HG02852 (cell line): Measurements from ENCODE around the gene NRN1L.

Experiments used
- ATAC-seq: cut with Tn5 transposase; IDR thresholded peaks from one replicate; pipeline ENCODE4 v1.9.1; 2021; ENCODE audit warnings: mild to moderate bottlenecking, moderate library complexity; ENCODE audit not compliant: unreplicated experiment

The NRN1L gene

DNA sequence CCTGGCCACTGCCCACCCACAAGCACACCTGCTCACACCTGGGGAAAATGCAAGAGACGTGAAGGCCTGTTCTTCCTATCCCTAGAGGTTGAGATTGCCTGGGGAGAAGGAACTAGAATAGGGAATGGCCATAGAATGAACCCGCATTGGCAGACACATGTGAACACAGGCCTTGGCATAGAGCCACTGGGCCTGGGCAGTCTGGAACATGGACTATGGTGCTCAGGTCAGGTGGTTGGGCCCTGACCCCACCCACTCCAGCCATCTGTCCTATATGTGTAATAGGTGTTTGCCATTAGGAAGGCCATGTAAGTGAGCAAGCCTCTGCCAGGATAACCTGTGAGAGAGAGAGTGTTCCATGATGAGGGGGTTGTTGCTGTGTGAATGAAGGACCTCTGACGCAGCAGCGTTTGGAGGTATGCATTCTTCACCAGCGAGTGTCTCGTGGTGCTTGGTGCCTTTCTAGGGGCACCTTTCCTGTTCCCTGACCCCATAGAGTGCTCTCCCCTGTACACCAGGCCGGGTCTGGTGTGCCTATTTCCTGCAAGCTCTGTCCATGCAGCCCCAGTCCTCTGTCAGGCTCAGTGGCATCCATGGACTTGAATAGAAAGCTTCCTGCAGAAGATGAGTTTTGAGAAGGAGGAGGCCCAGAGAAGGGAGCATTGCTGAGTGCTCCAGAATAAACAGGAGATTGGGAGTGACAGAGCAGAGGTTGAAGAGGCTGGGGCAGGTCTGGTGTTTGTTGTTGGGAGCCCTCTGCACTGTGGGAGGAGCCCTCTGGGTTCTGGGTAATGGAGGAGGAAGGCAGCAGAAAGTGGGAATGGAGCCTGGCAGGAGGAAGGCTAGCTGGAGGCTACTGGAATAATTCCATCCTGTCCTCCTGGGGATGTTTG, 31.4 kb downstream of the NRN1L start:
- no peak for ATAC-seq

DNA sequence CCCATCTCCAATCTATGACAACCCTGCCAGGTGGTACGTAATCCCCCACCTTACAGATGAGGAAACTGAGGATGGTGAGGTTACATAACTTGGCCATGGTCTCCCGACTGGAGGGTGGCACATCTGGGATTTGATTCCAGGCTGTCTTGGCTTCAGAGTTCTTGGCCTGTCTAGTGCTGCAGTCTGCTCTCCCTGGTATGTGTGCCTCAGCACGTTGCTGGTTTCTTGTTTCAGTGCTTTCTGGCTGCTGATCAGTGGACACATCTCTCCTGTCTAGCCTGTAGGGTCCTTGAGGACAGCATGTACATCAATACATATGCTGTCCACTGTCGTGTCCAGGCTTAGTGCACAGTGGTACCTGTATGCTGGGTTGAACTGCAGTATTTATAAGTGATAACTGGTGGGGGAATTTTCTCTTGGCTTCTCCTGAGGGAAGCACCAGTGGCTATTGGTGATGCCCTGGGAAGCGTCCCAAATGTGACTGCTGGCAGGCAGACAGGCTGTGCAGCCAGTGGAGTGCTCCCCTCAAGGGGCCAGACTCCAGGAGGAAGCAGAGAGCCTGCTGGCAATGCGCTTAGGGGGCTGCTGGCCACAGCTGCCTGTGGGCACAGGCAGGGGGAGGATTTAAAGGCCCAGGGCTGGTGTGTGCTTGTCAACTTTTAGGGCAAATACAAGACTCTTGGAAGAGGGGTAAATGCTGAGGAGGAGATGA, 32.6 kb downstream of the NRN1L start:
- no peak for ATAC-seq

DNA sequence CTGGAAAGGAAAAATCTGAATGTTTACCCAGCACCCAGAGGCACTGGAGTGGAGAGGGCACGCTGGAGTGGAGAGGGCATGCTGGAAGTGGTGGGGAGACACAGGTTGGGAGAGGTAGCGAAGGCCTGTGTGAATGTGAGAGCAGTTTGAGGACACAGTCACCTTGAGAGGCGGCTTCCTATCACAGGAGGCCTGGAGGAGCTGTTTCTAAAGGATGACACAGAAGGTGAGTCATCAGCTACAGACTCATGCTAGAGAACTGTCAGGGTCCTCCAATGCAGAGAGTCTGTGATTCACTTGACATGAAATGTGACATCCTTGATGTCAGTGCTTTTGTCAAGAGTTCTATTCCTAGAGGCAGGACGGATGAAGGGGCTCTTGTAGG, 33.2 kb downstream of the NRN1L start:
- no peak for ATAC-seq

DNA sequence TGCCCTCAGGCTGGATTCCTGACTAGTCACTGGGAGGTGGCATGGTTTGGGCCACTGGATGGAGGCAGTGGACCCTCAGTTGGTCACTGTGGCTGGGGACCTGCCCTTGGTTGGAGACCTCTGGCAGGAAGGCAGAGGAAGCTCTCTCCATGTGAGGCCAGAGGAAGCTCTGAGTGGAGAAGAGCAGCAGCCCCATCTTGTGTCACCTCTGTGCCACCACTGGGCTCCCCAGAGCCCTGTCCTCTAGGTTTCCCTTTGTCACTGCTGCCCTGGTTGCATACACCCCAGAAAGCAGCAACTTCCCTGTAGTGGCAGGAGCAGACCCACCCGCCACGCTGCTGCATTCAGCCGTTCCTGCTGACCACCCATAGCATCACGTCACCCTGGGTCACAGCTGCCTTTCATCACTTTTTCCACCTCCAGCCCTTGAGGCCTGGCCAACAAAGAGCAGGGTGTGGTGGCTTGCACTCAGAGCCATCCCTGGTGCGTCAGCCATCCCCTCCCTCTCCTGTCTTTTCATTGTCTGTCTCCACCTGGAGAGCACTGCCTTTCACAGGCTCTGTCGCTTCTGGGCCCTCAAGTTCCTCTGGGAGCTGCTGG, 35.0 kb downstream of the NRN1L start:
- no peak for ATAC-seq

DNA sequence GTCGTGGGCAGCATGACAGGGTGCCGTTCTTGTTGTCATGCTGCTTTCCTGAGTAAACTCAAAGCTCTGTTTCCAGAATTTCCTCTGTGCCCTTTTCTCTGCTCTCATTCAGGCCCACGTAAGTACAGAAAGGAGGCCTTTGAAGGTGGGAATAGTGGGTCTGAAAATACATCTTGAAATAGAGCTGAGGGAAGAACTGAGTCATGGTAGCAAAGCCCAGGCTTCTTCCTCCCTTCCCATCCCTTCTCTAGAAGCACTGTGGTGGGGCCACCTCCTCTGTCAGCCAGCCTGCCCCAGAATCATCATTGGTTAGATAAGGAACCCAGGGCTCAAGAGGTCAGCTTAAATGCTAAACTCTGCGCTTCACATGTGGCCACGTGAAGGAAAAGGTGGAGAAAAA, 37.5 kb downstream of the NRN1L start:
- no peak for ATAC-seq

DNA sequence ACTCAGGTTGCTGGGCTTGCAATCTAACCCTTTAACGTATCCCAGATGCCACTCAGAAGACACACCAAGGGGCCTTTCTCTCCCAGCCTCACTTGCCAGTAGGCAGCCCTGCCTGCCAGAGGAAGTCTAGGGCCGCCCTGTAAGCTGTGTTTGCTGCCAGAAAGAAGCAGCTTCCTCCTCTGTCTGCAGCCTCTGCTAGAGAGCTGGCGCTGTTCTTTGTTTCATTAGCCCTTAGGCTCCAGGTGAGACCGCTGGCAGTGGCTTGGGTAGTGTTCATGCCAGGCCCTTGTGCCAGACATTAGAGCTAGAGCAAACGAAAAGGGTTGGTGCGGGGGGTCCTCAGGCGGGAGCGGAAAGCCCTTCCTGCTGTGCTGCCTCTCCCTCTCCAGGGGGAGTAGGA, 38.1 kb downstream of the NRN1L start:
- no peak for ATAC-seq

DNA sequence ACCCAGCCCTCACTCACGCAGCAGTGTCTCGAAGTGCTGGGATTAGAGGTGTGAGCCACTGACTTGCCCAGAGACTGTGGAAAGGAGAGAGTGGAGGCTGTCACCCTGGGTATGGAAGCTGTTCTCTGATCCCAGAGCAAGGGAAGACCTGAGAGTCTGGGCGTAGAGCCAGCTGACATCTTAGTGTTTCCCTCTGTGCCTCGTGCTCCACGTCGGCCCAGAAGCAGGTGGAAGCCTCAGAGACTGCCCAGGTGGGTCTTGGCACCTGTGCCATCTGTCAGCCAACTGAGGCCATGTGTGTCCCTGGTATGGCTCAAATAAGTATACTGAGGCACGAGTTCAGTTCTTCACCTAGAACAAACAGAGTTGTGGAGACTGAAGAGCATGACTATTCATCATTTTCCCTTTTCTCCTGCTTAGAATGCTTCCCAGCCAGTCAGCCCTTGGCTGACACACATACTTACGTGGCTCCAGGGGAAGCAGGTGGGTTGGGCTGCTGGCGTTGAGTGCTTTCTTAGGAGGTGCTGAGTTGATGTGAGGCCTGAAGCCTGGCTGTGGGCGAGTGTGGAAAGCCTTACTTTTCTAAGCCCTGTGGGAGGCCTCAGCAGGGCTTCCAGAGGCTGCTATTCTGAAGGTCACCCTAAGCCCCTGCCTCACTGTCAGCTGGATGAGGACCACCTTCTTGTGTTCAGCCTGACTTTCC, 38.9 kb downstream of the NRN1L start:
- ATAC-seq: no peak

DNA sequence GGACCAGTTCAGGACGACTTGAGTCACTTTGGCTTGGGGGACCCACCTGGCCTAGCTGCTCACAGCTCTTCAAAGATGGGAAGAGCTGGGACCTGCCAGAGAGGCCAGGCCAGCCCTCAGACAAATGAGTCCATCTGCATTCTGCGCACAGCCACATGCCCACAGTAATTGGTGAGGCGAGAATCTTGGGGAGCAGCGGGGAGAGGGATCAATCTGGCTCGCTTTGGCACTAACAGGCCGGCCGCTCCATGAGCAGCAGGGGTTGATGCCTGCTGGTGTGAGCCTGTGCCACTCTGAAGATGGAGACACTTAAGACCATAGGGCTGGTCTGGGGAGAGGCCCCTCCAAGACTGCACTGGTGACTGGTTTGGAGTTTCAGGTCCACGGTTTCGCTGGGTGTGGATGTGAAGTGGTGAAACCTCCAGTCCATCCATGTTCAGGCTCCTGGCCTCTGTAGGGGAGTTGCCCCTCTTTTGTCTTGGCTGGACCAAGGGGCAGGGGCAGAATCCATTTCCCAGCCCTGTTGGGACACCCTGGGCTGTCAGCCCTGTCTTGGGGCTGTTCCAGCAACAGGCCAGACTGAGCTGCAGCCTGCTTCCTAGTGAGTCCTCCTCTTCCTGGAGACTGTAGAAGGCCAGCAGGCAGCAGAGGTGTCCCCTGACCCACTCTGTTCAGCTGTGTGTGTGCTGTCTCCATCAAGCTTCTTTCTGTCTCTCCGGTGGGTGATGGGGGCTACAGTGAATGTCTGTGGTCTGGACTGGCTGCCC, 39.6 kb downstream of the NRN1L start:
- ATAC-seq: no peak

DNA sequence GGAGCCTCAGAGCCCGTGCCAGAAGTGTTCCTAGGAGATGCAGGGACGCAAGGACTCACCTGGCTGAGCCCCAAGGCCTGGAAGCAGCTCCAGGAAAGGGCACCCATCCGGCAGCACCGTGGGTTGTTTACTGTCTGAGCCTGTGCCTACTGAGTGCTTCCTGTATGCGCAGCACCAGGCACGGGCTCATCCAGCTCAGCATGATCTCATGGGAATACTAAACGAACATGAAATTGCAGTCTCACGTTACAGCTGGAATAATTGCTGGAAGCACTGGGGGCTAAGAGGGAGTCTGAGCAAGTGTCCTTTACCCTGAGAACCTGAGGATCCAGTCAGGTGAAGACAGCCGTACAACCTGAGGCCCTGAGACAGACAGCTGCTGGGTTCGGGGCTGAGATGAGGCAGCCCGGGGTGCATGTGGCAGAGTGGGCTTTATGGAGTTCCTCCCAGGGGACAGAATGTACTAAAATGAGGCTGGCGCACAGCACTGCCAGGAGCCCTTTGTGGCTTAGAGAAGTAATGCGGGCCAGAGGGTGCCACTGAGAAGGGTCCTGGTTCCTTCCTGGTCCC, 41.6 kb downstream of the NRN1L start:
- ATAC-seq: no peak

DNA sequence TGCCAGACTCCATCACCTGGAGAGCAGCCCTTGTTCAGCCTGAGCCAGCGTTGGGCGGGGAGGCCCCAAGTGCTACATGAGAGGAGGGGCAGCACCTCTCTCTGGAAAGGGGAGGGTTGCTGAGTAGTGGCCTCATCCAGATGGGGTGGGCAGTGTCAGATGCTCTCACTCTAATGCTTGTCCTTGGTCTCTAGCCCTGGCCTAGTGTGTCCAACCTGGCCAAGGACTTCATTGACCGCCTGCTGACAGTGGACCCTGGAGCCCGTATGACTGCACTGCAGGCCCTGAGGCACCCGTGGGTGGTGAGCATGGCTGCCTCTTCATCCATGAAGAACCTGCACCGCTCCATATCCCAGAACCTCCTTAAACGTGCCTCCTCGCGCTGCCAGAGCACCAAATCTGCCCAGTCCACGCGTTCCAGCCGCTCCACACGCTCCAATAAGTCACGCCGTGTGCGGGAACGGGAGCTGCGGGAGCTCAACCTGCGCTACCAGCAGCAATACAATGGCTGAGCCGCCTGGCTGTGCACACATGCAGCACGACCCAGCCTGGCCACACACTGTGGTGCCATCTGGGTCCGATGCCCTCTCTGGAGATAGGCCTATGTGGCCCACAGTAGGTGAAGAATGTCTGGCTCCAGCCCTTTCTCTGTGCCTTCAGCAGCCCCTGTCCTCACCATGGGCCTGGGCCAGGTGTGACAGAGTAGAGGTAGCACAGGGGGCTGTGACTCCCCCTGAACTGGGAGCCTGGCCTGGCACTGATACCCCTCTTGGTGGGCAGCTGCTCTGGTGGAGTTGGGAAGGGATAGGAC, 42.7 kb downstream of the NRN1L start:
- ATAC-seq: no peak

DNA sequence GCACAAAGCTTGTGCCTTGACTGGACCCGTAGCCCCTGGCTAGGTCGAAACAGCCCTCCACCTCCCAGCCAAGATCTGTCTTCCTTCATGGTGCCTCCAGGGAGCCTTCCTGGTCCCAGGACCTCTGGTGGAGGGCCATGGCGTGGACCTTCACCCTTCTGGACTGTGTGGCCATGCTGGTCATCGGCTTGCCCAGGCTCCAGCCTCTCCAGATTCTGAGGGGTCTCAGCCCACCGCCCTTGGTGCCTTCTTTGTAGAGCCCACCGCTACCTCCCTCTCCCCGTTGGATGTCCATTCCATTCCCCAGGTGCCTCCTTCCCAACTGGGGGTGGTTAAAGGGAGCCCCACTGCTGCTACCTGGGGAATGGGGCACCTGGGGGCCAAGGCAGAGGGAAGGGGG, 43.5 kb downstream of the NRN1L start:
- no peak for ATAC-seq

DNA sequence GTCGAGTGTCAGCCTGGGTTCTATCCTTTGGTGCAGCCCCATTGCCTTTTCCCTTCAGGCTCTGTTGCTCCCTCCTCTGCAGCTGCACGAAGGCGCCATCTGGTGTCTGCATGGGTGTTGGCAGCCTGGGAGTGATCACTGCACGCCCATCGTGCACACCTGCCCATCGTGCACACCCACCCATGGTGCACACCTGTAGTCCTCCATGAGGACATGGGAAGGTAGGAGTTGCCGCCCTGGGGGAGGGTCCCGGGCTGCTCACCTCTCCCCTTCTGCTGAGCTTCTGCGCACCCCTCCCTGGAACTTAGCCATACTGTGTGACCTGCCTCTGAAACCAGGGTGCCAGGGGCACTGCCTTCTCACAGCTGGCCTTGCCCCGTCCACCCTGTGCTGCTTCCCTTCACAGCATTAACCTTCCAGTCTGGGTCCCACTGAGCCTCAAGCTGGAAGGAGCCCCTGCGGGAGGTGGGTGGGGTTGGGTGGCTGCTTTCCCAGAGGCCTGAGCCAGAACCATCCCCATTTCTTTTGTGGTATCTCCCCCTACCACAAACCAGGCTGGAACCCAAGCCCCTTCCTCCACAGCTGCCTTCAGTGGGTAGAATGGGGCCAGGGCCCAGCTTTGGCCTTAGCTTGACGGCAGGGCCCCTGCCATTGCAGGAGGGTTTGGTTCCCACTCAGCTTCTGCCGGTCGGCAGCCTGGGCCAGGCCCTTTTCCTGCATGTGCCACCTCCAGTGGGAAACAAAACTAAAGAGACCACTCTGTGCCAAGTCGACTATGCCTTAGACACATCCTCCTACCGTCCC, 44.1 kb downstream of the NRN1L start:
- no peak for ATAC-seq

DNA sequence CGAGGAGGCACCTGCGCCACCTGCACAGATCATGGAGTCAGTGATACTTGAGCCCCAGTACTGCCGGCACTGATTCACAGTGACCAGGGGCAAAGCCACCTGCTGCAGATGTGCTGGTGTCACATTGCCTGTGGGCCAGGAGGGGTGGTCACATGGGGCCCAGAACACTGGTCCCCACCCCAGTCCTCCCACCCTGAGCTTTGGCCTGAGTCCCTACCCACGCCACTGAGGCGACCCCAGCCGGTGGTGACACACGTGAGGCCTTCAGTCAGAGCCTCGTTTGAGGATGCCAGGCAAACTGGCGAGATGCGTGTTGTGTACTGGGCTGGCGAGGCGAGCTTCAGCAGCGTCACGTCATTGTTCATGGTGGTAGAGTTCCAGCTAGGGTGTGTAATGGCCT, 45.5 kb downstream of the NRN1L start:
- ATAC-seq: no peak

DNA sequence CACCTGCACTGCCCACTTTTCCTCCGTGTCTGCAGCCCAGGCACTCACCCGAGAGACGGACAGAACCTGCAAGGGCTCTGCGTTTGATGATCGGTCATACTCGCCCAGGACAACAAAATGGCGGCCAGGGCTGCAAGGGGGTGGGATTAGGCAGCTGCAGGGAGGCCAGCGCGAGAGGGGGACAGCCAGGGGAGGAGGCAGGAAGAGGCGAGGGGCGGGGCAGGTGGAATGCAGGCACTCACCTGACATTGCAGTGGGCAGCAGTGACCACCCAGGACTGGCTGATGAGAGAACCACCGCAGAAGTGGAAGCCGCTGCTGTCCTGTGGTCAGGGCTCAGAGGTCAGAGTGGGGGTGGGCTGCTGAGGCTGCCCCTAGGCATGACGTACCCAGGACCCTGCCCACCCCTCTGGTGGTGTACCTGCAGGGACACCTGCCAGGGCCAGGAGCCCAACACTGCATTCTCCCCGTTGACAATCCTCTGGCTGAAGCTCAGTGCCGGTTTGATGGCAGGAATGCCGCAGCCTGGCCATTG, 46.1 kb downstream of the NRN1L start:
- ATAC-seq: no peak

DNA sequence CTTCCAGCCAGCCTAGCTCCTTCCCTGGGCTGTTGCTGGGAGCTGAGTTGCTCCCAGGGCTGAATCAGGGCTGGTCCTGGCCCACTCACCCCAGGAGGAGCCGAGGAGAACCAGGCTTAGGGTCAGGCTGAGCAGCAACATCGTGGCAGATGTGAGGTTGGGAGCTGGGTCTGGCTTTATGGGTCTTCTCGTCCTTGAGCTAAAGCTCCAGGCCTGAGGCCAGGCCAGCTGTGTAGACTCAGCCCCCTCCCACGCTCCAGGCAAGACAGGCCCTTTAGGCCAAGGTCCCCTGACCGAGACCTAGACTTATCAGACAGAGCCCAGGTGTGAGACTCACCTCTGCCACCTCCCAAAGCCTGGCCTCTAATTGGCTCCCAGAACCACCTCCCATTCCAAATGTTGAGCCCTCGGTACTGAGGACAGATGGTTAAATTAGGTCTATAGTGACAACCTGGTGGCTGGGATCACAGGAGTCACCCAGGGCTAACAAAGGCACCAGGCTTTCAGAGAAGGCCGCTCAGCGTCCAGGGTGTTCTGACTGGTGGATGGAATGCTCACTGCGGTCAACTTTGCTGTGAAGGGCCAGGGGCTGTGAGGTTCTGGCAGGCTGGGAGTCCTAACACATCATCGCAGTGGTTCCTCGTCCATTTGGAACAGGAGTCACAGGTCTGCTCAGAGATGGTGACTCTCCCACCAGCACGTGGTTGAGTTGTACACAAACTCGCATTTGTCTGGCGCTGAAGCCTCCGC, 47.2 kb downstream of the NRN1L start, which contains the start of gene CTRL:
Gene CTRL, minus strand, starts transcription at position 151 of the 750 bp plus-strand sequence. Its CDS starts 10 bp downstream, at position 141.
- ATAC-seq: no peak

DNA sequence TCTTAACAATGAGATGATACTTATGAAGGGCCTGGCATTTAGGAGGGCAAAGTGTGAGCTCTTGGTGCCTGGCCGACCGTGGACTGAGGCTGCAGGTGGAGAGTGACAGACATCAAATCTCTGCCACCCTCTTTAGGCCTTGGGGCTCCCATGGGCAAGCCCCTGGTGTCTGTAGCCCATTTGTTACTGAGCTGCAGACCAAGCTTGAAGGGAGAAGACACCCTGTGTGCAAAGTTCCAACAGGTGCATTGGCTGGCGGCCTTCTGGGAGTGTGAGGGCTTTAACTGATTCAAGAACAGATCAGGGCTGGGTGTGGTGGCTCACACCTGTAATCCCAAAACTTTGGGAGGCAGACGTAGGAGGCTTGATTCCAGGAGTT, 47.8 kb downstream of the NRN1L start:
- no peak for ATAC-seq

DNA sequence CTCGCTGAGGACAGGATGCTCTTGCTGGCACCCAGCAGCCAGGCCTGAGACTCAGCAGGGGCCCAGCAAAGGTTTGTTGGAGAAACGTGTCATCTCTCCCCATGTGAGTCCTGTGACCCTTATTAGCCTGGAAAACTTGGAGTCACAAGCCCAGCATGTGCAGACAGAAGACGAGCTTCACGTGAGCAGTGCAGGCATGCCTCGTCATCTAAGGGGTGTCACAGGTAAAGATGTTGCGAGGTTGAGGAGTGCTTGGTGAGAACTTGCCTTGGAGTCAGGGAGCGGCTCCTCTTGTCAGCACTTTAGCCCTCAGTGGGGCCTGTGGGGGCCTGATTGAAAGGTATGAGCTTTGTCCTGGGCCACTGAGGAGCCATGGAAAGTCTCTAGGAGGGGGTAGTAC, 49.1 kb downstream of the NRN1L start:
- ATAC-seq: no peak
